ENCODE data around the gene FAM174C.

FAM174C gene

GRCh38 chr19:1321539-1321938 lies 46.2 kb downstream of the FAM174C start:
- DNase-seq (ENCODE audit: low read depth in 2 of 2): no peak

- no peak for DNase-seq (ENCODE audit: low read depth in 2 of 2)
These were observed 47.1 kb downstream of the FAM174C start for GRCh38 chr19:1322198-1322981.

DNA sequence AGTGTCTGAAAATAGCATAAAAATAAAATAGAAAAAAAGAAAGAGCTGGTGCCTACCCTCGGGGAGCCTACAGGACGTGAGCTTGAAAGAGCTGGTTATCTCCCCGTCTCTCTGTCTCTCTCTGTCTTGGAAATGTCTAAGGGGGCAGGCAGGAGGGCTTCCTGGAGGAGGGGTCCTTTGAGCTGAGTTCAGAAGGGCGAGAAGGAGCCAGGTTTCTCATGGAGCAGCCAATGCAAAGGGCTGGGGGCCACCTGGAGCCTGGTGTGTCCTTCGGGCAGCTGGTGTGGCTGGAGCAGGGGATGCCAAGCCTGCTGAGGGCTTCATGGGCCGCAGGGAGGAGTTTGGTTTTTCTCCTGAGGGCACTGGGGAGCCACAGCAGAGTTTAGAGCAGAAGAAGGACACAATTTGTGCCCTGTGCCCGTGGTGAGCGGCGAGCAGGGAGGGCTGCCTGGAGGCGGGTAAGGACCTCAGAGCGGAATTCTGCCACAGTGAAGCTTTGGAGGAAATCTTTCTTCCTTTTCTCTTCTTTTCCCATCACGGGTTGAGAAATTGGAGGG lies 49.0 kb downstream of the FAM174C start:
- no peak for DNase-seq (ENCODE audit: low read depth in 2 of 2)

DNA sequence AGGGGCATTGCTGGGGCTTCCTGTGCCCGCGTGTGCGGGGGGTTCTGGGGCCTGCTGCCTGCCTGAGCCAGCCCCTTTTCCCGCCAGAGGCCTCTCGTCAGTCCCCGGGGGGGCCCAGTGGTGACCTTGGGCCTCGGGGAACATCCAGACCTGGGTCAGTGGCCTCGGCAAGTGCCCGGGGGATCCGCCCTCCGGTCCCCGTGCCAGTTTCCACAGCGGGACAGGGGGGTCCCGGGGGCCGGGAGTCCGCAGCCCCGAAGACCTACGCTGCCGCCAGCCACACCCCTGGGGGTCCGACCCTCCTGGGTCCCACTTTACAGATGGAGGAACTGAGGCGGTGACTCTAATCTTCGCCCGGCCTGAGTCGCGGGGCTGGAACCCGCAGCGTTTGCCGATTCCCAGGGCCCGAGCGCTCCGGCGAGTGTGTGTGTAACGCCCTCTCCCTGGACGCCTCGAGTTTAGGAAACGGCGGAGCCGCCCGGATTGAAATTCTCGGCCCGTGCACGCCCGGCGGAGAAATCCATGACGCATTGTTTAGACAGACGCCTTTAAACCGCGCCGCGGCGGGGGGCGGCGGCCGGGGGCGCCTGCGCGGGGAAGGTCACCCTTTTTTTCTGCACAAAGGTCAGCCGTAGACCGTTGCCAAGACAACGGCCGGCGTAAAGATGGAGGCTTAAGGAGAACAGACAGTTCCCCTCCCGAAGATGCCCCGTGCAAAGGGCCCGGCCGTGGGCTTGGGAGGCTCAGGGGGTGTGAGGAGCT lies 49.7 kb downstream of the FAM174C start:
- DNase-seq (ENCODE audit: low read depth in 2 of 2): peak; percentile 49 to 51

GRCh38 chr19:1325568-1326294 lies 50.4 kb downstream of the FAM174C start:
- DNase-seq (ENCODE audit: low read depth in 2 of 2): no peak

- no peak for DNase-seq (ENCODE audit: low read depth in 2 of 2)
These were observed 51.8 kb downstream of the FAM174C start for GRCh38 chr19:1327125-1327524.
